Testis (tissue), 2 donors: ENCODE results near the gene PHLDA3.

Source experiments
- POLR2A ChIP-seq: fragments of 450-650 bp; IDR thresholded peaks from one replicate; pipeline ENCODE4 v1.6.1; 2017; ENCODE audit warnings: antibody characterized with exemption, mild to moderate bottlenecking, moderate library complexity
- TF ChIP-seq, protein P1 (sequence below), 3 experiments: fragments of 450-650 bp in 2 of 3; fragments of 200-600 bp in 1 of 3; sonication (generic) in 1 of 3; IDR thresholded peaks; one replicate each; pipeline ENCODE4 v1.5.1; 2016 to 2019; ENCODE audit warnings: antibody characterized with exemption in 3 of 3, mild to moderate bottlenecking in 2 of 3, moderate library complexity in 1 of 3

GRCh38 chr1:201450721-201451291, 18.2 kb downstream of the PHLDA3 start:
- TF ChIP-seq, protein P1, sequence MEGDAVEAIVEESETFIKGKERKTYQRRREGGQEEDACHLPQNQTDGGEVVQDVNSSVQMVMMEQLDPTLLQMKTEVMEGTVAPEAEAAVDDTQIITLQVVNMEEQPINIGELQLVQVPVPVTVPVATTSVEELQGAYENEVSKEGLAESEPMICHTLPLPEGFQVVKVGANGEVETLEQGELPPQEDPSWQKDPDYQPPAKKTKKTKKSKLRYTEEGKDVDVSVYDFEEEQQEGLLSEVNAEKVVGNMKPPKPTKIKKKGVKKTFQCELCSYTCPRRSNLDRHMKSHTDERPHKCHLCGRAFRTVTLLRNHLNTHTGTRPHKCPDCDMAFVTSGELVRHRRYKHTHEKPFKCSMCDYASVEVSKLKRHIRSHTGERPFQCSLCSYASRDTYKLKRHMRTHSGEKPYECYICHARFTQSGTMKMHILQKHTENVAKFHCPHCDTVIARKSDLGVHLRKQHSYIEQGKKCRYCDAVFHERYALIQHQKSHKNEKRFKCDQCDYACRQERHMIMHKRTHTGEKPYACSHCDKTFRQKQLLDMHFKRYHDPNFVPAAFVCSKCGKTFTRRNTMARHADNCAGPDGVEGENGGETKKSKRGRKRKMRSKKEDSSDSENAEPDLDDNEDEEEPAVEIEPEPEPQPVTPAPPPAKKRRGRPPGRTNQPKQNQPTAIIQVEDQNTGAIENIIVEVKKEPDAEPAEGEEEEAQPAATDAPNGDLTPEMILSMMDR (IDR thresholded peaks at IDR 0.05) = no peak
- TF ChIP-seq POLR2A = no peak
